Measurements from ENCODE around the gene THSD4. TPM values are rescaled to one million over a fixed set of nuclear protein-coding genes. Genes with fewer than 3 reads are reported as not detected.

Gene THSD4
- total RNA-seq, 1 experiment from 2014 or later = 21.7 TPM

DNA sequence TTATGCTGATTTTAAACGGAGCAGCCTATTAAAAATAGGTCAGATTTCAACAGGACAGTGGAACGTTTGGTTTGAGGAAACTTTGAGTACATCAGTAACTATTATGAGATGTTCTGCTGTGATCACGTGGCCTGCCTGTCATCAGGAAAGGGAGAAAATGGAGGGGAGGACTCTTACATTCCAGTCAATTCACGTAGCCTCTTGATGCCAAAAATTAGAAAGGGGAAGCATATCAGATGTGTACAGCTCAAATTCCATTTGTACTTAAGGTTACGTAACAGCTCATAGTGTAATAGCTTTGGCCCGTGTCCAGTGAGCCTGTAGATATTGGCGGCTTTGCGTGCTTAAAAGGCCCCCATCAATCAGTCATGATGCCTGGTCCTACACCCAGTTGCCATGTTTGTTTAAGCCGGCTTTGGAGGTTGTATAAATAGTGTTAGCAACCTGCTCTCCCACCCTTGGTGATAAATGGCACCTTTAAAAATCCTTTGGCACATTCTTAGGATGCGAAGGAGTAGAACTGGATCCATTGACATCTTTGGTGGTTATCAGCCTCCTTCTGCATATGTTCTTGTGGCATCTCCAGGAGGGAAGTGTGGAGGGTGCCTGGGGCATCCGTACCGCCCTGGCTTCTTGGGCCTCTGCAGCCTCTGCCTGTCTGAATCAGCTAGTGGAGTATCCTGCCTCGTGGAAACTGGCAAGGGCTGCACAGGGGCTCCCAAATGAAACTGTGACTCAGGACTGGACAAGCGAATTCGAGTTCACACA lies 163.9 kb downstream of the THSD4 start:
- DNase-seq (ENCODE audit: extremely low read depth, low read depth) = peak; percentile 87

DNA sequence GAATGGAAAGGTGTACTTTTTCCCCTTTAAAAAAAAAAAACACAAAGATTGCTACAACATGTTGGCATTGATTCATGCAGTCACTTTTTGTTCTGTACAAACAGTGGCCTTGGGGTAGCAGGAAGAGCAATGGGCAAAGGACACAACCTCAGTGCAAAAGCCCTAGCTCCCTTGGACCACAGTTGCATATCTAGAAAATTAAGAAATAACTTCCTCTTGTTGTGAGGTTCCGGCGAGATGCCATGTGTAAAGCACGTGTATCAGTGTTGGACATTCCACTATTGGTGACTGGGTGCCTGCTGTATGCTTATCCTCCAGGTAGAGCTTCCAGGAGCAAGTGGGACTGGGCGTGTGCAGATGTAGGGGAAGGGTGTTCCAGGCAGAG lies 164.5 kb downstream of the THSD4 start:
- DNase-seq (ENCODE audit: extremely low read depth, low read depth) = no peak

DNA sequence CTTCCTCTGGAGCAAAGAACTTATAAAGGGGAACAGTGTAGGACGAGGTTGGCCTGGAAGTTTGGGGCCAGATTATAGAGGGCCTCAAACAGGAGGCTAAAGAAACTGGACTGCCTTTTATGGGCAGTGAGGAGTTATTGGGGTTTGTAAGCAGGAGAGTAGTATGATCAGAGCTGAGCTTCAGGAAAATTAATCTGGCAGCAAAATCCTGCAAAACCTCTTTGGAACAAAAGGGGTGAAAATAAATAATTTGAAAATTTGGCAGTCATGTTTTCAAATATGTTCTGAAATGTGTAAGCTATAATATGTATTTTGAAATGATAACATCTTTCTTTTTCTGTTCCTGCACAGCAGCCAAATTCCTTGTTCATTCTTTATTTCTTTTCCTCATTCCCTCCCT lies 164.9 kb downstream of the THSD4 start:
- no peak for DNase-seq (ENCODE audit: extremely low read depth, low read depth)

DNA sequence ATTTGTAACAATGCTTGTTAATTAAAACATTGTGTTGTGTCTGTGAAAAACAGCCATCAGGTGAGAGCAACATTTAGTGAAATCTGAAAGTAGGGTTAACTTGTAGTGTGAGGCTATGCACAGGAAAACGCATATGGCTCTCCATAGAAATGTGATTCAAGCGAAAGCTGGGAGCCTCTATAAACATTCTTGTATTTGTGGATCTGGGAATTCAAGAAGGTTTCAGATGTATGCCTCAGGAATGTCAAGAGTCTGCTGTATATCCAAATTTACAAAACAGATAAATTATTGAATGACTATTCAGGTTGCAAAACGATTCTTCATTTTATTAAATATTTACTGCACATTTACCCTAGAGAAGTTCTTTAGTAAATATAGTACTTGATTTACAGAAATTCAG lies 166.0 kb downstream of the THSD4 start:
- DNase-seq (ENCODE audit: extremely low read depth, low read depth) = no peak

DNA sequence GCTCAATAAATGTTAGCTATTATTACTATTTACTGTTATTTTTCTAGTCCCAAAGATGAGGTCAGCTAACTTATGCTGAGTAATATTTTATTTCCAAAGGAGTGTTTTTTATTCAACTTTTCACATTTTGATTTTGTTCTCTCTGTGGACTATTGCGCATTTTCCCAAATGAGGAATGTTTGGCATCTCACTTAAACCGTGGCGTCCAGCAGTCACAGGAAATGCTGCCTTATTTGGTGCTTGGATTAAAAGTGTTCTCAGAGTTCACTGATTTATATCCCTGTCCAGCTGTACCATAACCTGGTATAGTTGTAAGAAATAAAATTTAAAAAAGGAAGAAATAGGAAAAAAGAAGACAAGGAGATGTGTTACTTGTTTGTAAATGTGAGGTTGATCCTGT lies 166.8 kb downstream of the THSD4 start:
- DNase-seq (ENCODE audit: extremely low read depth, low read depth) = no peak

DNA sequence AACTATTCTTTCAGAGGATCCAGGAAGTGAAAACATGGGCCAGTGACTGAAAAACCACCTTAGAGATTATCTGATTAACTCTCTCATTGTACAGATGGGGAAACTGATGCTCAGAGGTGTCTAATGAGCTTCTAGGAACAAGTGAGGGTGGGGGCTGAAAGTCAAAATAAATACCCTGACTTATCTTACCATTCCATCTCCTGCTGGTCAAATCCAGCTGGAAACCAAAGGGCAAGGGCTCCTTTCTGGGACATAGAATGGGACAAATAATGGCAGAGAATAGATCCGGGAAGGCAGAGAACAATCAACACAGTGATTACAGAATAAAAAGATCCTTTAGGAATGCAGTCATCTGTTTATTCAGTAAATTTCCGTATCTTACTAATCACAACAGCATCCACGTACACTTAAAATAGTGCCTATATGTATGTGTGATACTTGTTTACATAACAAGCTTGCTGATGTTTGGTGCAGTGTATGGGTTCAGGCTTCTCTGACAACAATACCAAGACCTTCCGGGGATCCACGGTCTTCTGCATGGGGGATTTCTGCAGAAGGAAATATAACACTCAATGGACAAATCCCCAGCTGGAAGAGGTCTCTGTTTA lies 173.2 kb downstream of the THSD4 start:
- no peak for DNase-seq (ENCODE audit: extremely low read depth, low read depth)

DNA sequence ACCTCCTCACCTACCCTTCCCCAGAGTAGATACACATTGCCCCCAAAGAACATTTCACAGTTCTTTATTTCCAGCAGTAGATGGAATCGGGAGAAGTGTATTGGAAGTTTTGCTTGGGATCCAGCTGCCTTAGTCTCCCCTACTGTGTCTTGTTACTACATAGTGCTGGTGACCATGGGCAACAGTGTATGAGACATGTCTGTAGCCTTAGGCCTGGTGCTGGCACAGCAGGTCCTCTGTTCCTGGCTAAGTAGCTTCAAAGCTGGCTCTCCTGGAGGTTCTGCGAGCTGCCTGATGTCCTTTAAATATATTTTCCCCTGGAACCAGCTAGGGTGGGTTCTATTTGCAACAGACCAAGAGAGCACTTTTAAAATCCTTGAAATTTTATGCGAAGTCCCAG lies 174.7 kb downstream of the THSD4 start:
- DNase-seq (ENCODE audit: extremely low read depth, low read depth) = no peak

DNA sequence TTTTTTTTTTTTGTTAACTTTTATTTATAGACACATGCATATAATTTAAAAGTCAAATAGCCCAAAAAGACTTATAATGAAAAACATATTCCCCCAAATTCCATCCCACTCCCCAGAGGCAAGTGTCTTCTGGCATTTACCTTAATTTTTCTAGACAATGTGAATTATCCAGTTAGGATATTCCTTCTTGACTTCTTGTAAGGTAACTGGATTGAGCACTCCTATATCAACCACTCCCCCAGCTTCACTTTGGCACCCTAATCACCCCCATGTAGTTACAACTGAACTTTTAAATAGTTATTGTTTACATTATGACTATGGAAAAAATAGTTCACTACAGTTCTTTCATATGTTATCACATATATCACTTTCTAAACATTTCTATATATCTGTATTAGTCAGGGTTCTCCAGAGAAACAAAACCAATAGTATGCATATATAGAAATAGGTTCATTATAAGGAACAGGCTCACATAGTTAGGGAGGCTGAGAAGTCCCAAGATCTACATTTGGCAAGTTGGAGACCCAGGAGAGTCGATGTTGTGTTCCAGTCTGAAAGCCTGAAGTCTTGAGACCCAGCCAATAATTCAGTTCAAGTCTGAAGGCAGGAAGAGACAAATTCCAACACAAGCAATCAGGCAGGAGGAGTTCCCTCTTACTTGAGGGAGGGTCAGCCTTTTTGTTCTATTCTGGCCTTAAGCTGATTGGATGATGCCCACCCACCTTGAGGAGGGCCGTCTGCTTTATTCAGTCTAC lies 175.8 kb downstream of the THSD4 start:
- DNase-seq (ENCODE audit: extremely low read depth, low read depth) = no peak

DNA sequence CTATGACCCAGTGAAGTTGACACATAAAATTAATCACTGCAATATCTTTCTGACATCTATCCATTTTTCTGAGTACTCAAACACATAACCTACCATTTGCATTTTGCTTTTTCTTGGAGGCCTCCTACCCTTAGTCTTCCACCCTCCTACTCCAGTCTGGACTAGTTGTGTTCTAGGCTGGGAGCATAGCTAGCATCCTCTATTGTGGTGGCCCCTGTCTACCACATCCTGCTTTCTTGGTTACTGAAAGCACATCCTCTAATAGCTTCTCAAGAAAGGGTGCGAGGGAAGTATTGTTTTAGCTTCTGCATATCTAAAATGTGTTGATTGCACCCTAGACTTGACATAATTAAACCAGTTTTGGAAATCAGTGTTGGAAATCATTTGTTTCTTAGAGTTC lies 176.5 kb downstream of the THSD4 start:
- DNase-seq (ENCODE audit: extremely low read depth, low read depth) = no peak

DNA sequence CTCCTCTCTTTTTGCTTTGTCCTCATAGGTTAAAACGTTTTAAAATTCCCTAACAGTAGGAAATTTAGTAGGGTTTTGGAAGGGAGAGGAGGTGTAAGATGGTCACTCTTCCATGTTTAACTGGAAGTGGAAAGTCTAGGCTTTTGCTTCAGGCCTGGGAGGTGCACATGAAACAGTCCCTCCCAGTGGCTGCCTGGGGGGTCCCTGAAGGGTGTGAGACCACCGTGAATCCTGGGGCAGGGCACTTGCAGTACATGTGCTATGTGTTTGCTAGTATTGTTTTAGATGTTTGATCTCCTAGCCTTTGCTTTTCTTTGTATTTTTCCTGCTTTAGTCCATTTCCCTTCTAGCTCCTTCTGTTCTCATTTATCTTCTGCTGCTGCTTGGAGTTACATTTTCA lies 178.5 kb downstream of the THSD4 start:
- DNase-seq (ENCODE audit: extremely low read depth, low read depth) = no peak

DNA sequence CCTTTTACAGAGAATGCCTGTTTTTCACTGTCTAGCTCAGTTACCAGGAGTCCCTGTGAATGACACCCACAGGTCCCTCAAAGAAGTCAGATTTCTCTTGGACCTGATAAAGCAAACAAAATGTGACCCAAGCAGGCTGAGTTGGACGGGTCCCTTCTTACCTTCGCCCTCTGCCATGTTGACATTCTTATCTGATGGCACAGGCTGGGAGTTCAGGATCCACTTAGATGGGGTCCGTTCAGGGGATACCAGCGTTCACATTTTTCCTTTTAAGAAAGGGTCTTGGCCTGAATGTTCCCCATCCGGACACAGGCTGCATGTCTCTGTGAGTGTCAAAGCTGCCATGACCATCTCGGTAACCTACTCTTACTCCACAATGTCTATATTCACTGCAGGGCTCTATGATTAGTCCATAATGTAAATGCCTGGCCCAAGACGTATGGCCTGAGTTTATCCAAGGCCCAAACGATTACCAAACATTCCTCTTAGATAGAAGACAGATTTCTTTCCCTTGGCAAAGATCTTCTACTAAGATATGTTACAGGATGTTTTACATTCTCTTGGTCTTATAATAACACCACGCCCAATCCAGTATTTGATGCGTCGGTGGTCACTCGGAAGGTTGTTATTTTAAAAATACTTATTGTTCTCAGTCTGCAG lies 179.1 kb downstream of the THSD4 start:
- peak; percentile 84 for DNase-seq (ENCODE audit: extremely low read depth, low read depth)

DNA sequence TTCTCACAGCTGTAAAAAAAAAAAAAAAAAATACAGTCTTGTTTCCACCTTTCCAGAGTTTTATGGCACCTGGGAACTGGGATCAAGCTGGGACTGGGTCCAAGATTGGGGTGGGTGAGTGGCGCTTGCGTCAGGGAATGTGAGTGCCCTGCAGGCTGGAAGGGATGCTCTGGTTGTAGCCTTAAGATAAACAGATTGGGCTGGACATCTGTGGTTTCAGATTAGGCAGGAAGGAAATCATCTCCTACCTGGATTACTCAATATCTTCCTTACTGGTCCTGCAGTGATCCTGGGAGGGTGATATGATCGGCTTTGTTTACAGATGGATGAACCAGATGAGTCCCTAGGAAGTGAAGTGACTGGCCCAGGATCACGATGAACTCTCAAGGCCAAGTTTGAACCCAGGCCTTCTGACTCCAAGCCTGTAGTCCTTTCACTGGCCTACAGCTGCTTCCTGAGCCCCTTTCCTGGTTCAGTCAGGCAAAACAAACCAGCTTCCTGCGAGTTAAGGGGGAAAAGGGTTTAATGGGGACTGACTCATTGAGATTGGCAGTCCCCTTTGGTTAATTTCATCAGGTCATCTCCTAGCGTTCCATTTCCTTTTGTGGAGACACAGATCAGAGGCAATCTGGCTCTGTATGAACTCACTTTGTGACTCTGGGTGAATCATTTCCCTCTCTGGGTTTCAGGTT lies 179.8 kb downstream of the THSD4 start:
- DNase-seq (ENCODE audit: extremely low read depth, low read depth) = peak; percentile 97

DNA sequence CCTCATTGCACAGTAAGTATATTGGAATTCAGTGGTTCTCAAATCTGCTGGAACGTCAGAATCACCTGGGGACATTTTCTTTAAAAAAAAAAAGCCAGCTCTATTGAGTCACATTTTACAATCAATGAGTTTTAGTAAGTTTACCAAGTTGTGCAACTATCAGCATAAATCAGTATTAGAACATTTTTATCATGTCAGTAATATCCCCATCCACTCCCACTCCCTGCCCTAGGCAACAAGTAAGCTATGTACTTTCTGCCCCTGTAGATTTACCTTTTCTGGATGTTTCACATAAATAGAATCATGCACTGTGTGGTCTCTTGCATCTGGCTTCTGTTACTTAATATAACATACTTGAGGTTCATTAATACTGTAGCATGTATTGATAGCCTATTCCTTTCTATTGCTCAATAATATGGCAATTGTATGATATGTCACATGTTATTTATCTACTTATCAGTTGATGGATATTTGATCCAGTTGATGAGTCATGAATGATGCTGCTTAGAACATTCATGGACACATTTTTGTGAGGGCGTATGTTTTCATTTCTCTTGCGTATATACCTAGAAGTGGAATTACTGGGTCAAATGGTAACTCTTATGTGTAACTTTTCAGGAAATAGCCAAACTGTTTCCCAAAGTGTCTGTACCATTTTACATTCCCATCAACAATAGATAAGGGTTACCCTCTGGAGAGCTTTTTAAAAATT lies 180.5 kb downstream of the THSD4 start:
- DNase-seq (ENCODE audit: extremely low read depth, low read depth) = peak; percentile 88

DNA sequence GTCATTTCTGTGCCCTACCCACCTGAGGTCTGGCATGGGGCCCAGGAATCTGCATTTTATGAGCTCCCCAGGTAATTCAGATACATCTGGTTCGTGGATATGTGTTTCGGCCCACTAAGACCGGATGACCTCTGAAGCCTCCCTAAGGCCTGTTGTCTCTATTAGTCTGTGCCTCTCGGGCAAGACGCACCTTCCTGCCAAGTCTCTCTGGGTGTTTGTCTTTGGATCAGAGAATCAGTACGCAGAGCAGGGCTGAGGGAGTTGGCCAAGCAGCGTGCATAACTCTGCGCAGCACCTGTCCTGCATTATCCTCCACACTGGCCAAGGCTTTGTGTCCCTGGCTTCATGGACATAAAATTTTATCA lies 181.0 kb downstream of the THSD4 start:
- DNase-seq (ENCODE audit: extremely low read depth, low read depth) = peak; percentile 56

DNA sequence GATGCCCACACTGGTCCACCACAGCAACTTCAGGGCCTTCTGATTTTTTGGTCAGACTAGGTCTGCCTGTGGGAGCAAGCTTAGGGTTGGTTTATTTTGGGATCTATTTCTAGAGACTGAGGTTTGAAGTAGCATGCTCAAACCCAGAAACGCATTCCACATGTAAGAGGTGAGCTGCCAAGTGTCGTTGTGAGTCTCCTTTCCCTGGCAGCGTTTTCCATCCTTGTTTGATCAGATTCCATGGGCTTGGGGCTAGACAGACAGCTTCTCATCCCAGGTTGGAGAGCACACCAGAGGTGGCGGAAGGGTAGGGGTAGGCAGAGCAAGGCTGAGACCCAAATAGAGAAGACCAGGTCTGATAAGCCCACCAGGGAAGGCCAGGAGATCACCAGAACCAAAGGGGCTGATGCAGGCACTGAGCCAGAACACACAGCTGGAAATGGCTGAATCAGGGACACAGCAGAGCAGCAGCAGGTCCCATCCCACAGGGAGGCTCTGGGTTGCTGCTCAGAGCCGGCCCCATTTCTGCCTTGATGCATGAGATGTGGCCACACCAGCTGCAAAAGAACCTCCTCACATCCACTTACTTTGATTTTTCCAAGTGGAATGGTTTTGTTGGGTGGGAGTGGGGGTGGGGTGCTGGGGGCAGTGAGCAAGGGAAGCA lies 186.8 kb downstream of the THSD4 start:
- DNase-seq (ENCODE audit: extremely low read depth, low read depth) = no peak

DNA sequence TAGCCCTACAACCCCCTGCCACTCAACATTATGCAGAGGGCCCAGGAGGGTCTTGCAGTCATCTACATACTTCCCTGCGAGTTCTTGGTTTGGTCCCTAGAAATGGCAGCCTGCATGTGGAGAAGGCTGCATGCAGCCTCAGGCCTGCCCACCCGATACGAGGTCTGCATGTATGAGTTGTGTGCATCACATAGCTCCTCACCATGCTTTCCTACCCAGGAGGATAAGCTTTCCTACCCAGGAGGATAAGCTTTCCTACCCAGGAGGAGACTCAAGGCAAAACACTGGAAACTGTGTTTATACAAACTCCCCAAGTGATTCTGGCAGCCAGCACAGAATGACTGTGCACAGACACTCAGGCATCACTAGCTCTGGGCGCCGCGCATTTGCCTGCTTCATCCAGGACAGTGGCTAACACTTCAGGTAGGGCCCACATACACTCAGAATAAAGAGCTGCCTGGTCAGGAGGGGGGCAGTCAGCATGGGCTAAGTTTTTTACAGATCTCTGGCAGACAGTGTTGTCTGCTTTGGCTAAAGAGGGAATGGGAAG lies 187.7 kb downstream of the THSD4 start:
- DNase-seq (ENCODE audit: extremely low read depth, low read depth) = no peak

DNA sequence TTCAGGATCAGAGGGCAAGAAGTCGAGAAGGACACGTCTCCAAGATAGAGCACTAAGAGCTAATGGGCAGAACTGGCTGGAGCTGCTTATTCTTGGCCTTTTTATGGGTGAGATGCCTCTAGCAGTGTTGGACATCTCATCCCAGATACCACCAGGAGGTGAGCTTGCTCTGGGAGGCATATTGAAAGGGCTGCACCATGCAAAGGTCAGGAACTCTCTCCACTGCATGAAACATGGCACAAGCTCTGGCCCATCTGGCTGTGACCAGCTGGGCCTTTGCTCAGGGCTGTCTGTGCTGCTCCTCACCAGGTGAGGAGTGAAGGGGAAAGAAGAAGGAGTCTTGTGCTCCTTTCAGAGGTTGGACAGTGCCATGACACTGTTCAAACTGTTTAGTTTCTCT lies 188.7 kb downstream of the THSD4 start:
- DNase-seq (ENCODE audit: extremely low read depth, low read depth) = no peak

DNA sequence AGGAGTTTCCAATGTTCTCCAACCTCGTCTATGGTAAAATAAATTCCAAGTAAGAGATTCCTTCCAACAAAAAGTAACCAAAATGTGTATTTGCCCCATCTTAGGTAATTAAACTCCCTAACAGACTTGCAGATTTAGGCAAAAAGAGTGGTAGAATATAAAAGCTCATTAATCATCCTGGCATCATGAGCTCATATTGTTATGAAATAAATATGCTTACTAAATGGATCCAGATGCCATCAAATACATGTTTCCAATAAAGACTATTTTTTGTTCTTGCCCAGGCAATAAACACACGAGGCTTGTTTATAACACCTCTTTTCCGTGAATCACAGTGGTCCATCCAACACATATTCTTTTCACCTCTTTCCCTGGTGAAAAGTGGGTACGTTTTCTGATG lies 189.4 kb downstream of the THSD4 start:
- no peak for DNase-seq (ENCODE audit: extremely low read depth, low read depth)

DNA sequence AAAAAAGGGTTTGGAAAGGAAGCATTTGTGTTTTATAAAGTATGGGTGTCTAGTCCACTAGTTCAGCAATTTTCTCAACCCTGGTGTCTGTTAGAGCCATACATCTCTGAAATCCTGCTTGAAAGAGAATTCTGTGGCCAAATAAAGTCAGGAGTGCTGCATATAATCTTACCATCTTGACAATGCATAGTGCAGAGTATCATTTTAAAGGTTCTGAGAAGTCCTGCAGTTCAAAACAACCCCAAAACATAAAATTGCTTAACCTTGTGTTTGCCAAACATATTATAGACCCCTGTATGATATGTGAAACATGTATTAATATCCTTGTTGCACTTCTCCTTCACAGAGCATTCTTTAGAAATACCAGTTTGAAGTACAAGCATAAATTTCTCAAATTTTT lies 191.3 kb downstream of the THSD4 start:
- no peak for DNase-seq (ENCODE audit: extremely low read depth, low read depth)

Measured in NCI-H460 (cell line).